K562 (cell line): ENCODE results near the gene DNAJC30. TPM values are rescaled to one million over a fixed set of nuclear protein-coding genes. Genes with fewer than 3 reads are reported as not detected.

Experiments used
- ATAC-seq: fragments of 200-7000 bp; cut with Tn5 transposase; 3 replicates; pipeline ENCODE4 v1.9.1; 2020; ENCODE audit warnings: moderate library complexity
- BruUV-seq: library from RNA; stranded (reverse); fragments of 400-500 nt; replicated peaks from 2 replicates; lab custom pipeline; 2021; lab: Mats Ljungman, UMichigan
- CTCF ChIA-PET: fragments of 300-600 bp; formaldehyde crosslinking; extraction: SDS; loops from one replicate; lab custom pipeline; 2021; ENCODE audit warnings: low intra/inter-chr PET ratio; lab: Yijun Ruan, JAX
- POLR2A ChIA-PET: fragments of 300-600, 350-650 bp; sonication (Branson Sonifier 250); formaldehyde crosslinking; extraction: SDS; loops from one replicate; lab custom pipeline; 2021; ENCODE audit warnings: antibody characterized with exemption, inconsistent platforms; lab: Yijun Ruan, JAX
- DNase-seq, 4 experiments: peaks; one replicate each; pipeline versions ENCODE4 v3.0.0 to v3.0.0-alpha.2; 2011 to 2018; ENCODE audit warnings: low spot score in 3 of 4, mixed read lengths in 3 of 4; ENCODE audit errors: extremely low read depth in 1 of 4
- FAIRE-seq: peaks from 2 replicates; lab custom pipeline; 2011; peaks lifted over from hg19 to GRCh38; lab: Jason Lieb, UNC
- H2AFZ ChIP-seq: 2 replicates; pipeline ENCODE4 v1.6.0; 2011; ENCODE audit warnings: low read depth, low read length, control low read depth, inconsistent platforms
- H3K27ac ChIP-seq: fragments of 200-600 bp; 3 replicates; pipeline ENCODE4 v1.8.0; 2011; ENCODE audit warnings: low read depth, mild to moderate bottlenecking, control low read depth, inconsistent platforms, low read length, moderate library complexity, mixed read lengths; ENCODE audit errors: extremely low read depth
- H3K27me3 ChIP-seq, 2 experiments: fragments of 300-600 bp in 1 of 2; 2 replicates in 1 of 2; 3 replicates in 1 of 2; pipeline versions ENCODE4 v1.6.0 to v1.8.0; 2011; ENCODE audit warnings: inconsistent platforms in 2 of 2, low read length in 2 of 2, mild to moderate bottlenecking in 1 of 2, mixed read lengths in 1 of 2, moderate library complexity in 1 of 2; ENCODE audit not compliant: control insufficient read depth in 2 of 2, insufficient read depth in 2 of 2
- H3K36me3 ChIP-seq: fragments of 300-600 bp; 3 replicates; pipeline ENCODE4 v1.8.0; 2011; ENCODE audit warnings: mild to moderate bottlenecking, low read length, inconsistent platforms; ENCODE audit not compliant: control insufficient read depth, insufficient read depth
- H3K4me1 ChIP-seq, 2 experiments: fragments of 200-600 bp in 1 of 2; replicated peaks in 1 of 2; 2 replicates in 1 of 2; 3 replicates in 1 of 2; pipeline versions ENCODE4 v1.5.1 to v1.8.0; 2011; ENCODE audit warnings: inconsistent platforms in 2 of 2, low read length in 2 of 2, mild to moderate bottlenecking in 1 of 2, mixed read lengths in 1 of 2, moderate library complexity in 1 of 2; ENCODE audit not compliant: control insufficient read depth in 2 of 2, insufficient read depth in 2 of 2
- H3K4me2 ChIP-seq: 2 replicates; pipeline ENCODE4 v1.6.1; 2011; ENCODE audit warnings: low read length, control low read depth, inconsistent platforms, mixed read lengths; ENCODE audit not compliant: insufficient read depth
- H3K4me3 ChIP-seq: fragments of 200-600 bp; sonication (generic), shearing (Covaris generic); 2 replicates; pipeline ENCODE4 v1.5.1; 2016; ENCODE audit warnings: control low read depth, inconsistent platforms
- H3K79me2 ChIP-seq: fragments of 200-600 bp; 3 replicates; pipeline ENCODE4 v1.8.0; 2011; ENCODE audit warnings: low read length, inconsistent platforms; ENCODE audit not compliant: control insufficient read depth, insufficient read depth
- H3K9ac ChIP-seq, 2 experiments: 2 replicates each; pipeline versions ENCODE4 v1.6.0 to v1.6.1; 2011; ENCODE audit warnings: low read depth in 2 of 2, low read length in 2 of 2, control low read depth in 1 of 2, inconsistent platforms in 1 of 2, mild to moderate bottlenecking in 1 of 2, mixed read lengths in 1 of 2; ENCODE audit not compliant: insufficient read depth in 1 of 2
- H3K9me1 ChIP-seq: one replicate; pipeline ENCODE4 v1.6.0; 2011; ENCODE audit warnings: inconsistent platforms, mild to moderate bottlenecking, low read length, moderate library complexity; ENCODE audit not compliant: control insufficient read depth, insufficient read depth
- H3K9me3 ChIP-seq: replicated peaks from 2 replicates; pipeline ENCODE4 v1.5.1; 2011; ENCODE audit warnings: low read depth, low read length, inconsistent platforms; ENCODE audit not compliant: control insufficient read depth, insufficient read depth
- H4K20me1 ChIP-seq: replicated peaks from 2 replicates; pipeline ENCODE4 v1.6.1; 2011; ENCODE audit warnings: low read length, inconsistent platforms, mixed read lengths; ENCODE audit not compliant: control insufficient read depth, insufficient read depth
- BCOR ChIP-seq: fragments of 450-650 bp; IDR thresholded peaks from 2 replicates; pipeline ENCODE4 v1.6.1; 2016
- ILK ChIP-seq: fragments of 450-650 bp; IDR thresholded peaks from 2 replicates; pipeline ENCODE4 v1.6.1; 2016; ENCODE audit warnings: missing genetic modification characterization, low read depth, mild to moderate bottlenecking, missing compliant biosample characterization, moderate library complexity, borderline replicate concordance
- JUND ChIP-seq, 2 experiments: IDR thresholded peaks; 2 replicates in 1 of 2; 3 replicates in 1 of 2; pipeline ENCODE4 v1.6.1; 2011; ENCODE audit warnings: borderline replicate concordance in 2 of 2, low read depth in 2 of 2, low read length in 2 of 2, improper control_type of control experiment in 1 of 2, missing biosample characterization in 1 of 2, missing genetic modification characterization in 1 of 2, missing genetic modification reagents in 1 of 2
- MYBL2 ChIP-seq, 2 experiments: fragments of 450-650 bp in 1 of 2; sonication (generic) in 1 of 2; formaldehyde crosslinking in 1 of 2; IDR thresholded peaks; 2 replicates each; pipeline versions ENCODE4 v1.6.1 to v1.8.1; 2017 to 2022; ENCODE audit warnings: borderline replicate concordance in 1 of 2, inconsistent platforms in 1 of 2, low read depth in 1 of 2, mild to moderate bottlenecking in 1 of 2, missing genetic modification reagents in 1 of 2, moderate library complexity in 1 of 2
- SMARCA4 ChIP-seq: fragments of 450-650 bp; IDR thresholded peaks from 2 replicates; pipeline ENCODE4 v1.6.1; 2016
- TGIF2 ChIP-seq: sonication (generic); formaldehyde crosslinking; IDR thresholded peaks from 2 replicates; pipeline ENCODE4 v1.8.1; 2022; ENCODE audit warnings: mild to moderate bottlenecking, missing genetic modification reagents, moderate library complexity
- YY1 ChIP-seq, 3 experiments: IDR thresholded peaks; 2 replicates each; pipeline ENCODE4 v1.6.1; 2011; ENCODE audit warnings: low read length in 2 of 3, mild to moderate bottlenecking in 2 of 3, moderate library complexity in 2 of 3, borderline replicate concordance in 1 of 3, control low read depth in 1 of 3, low read depth in 1 of 3; ENCODE audit not compliant: insufficient read depth in 3 of 3, insufficient replicate concordance in 2 of 3, control insufficient read depth in 1 of 3, insufficient read length in 1 of 3; ENCODE audit errors: extremely low read depth in 1 of 3
- ZNF311 ChIP-seq: fragments of 250-450 bp; sonication (Bioruptor Pico); IDR thresholded peaks from 2 replicates; pipeline ENCODE4 v1.4.0; 2020; ENCODE audit warnings: mild to moderate bottlenecking, moderate library complexity
- ZNF324 ChIP-seq: fragments of 250-450 bp; sonication (Bioruptor Pico); IDR thresholded peaks from 2 replicates; pipeline ENCODE4 v1.4.0; 2020; ENCODE audit warnings: mild to moderate bottlenecking
- ZNF592 ChIP-seq: fragments of 450-650 bp; IDR thresholded peaks from 2 replicates; pipeline ENCODE4 v1.6.1; 2017; ENCODE audit warnings: antibody characterized with exemption, mild to moderate bottlenecking
- WGBS: fragments of 100-300 bp; shearing (Covaris generic); methylation state at CpG from one replicate; pipeline ENCODE4 v1.1.6; 2016; ENCODE audit warnings: low coverage, mixed read lengths; ENCODE audit not compliant: insufficient coverage; ENCODE audit errors: missing lambda C conversion rate; 5-methylcytosine and 5-hydroxymethylcytosine counted together
- in situ Hi-C: fragments of 300-500 bp; cut with MboI; formaldehyde crosslinking; loops from 4 replicates; pipeline ENCODE4 v1.15.0; 2018; ENCODE audit warnings: inconsistent platforms, mixed read lengths
- intact Hi-C: fragments of 100-400 bp; cut with micrococcal nuclease; formaldehyde crosslinking; loops from 2 replicates; pipeline ENCODE4 v1.14.2; 2022
- polyA plus RNA-seq, 8 experiments: library from polyadenylated mRNA; depleted of rRNA in 4 of 8; stranded (reverse) in 5 of 8; unstranded in 3 of 8; fragments of >200 nt; fragmentation: Nextera tagmentation in 2 of 8; fragmentation: Illumina TruSeq in 1 of 8; extraction: Ambion mirVana in 2 of 8; extraction: Trizol in 1 of 8; gene quantifications; 2 replicates each; pipeline versions ENCODE4 v1.2.1 to v1.2.3, GENCODE V29; 2011 to 2014; ENCODE audit warnings: inconsistent platforms in 1 of 8, missing spikeins in 1 of 8
- total RNA-seq, 7 experiments: library from RNA; depleted of rRNA in 6 of 7; stranded (reverse); fragments of >200 nt in 6 of 7; fragmentation: Illumina TruSeq in 2 of 7; extraction: Trizol in 2 of 7; gene quantifications; 2 replicates each; pipeline versions ENCODE4 v1.2.1 to v1.2.3, GENCODE V29; 2011 to 2021; ENCODE audit warnings: low replicate concordance in 1 of 7

The DNAJC30 gene
- total and polyA plus RNA-seq, 9 of the 15 experiments (the other 6 are each of a cell fraction or from before 2014, with no cell fraction given), result 1.1 to 11.3 (median 4.6) TPM

- DNase-seq (peak; percentile 77 to 85 (median 81)), ATAC-seq (peak; percentile 82), FAIRE-seq (peak; percentile 98)
- in situ Hi-C loops (no loop called here), intact Hi-C loops (loop anchor here (1.0 kb wide), 1 partner anchor 24 kb away; no protein-coding TSS in a partner anchor)
- H2AFZ ChIP-seq, result no peak overlapping the region
- H3K79me2 ChIP-seq, result no peaks in the 10 kb centered on the region
- H3K27ac ChIP-seq, result no peak overlapping the region
- ChIA-PET POLR2A (interaction anchor here (0.5 to 2.3 kb wide), 11 partner anchors 9 to 181 kb away, joined by 3 to 10 read pairs (median 3); partner anchors contain the start of genes STX1A and VPS37D), CTCF (interaction anchor here (0.6 to 0.8 kb wide), 3 partner anchors 15 to 38 kb away, joined by 3 to 7 read pairs (median 4); partner anchors contain the start of gene VPS37D)
- no peaks in the 10 kb centered on the region for H3K9me3 ChIP-seq
- H3K4me3 ChIP-seq, result no peak overlapping the region
- H3K4me2 ChIP-seq, result no peak overlapping the region
- no peaks in the 10 kb centered on the region for H3K9me1 ChIP-seq
- no TSS peak for BruUV-seq
- peaks cover 55% of the 10 kb centered on the region; the same call in 2 of the 3 replicates for H3K36me3 ChIP-seq
- WGBS, result 42% methylated on average over 12 of the region's 13 CpGs
- peaks cover 30% of the 10 kb centered on the region for H4K20me1 ChIP-seq
- H3K4me1 ChIP-seq, result peaks cover 15 to 60% of the 10 kb centered on the region in 2 experiments; a peak in 4 of 5 replicates
- H3K9ac ChIP-seq, result no peak overlapping the region
- no peaks in the 10 kb centered on the region; a peak in 1 of 5 replicates for H3K27me3 ChIP-seq
- TF ChIP-seq ZNF324 (CRISPR knock-in tag), result no peak
- TF ChIP-seq YY1 (IDR thresholded peaks at IDR 0.05; ENCODE audit: borderline replicate concordance in 1 of 3, control insufficient read depth in 1 of 3, extremely low read depth in 1 of 3, insufficient read depth in 3 of 3, insufficient read length in 1 of 3, insufficient replicate concordance in 2 of 3, low read depth in 1 of 3, low read length in 2 of 3), result peak in 2 of 3 experiments; percentile 37 to 66
- TF ChIP-seq JUND (IDR thresholded peaks at IDR 0.05; ENCODE audit: borderline replicate concordance, low read depth, low read length), result peak; percentile 66
- no peak; the same call in 2 of the 3 replicates for TF ChIP-seq JUND (tag; IDR thresholded peaks at IDR 0.05; ENCODE audit: borderline replicate concordance, low read depth, low read length)
- no peak for TF ChIP-seq ZNF311 (CRISPR knock-in tag)
- TF ChIP-seq SMARCA4, result no peak
- TF ChIP-seq ZNF592, result peak; percentile 41; the same call in 1 of the 2 replicates
- TF ChIP-seq MYBL2 (IDR thresholded peaks at IDR 0.05; ENCODE audit: low read depth), result no peak
- TF ChIP-seq MYBL2 (CRISPR knock-in tag; IDR thresholded peaks at IDR 0.05; ENCODE audit: borderline replicate concordance), result no peak
- TF ChIP-seq ILK (tag), result no peak
- peak; percentile 93 for TF ChIP-seq BCOR
- TF ChIP-seq TGIF2, result no peak
These were observed 18.2 kb upstream of the DNAJC30 start for GRCh38 chr7:73701357-73701995.
